PC-9 (cell line): ENCODE results near the gene BCL2L11. TPM values are rescaled to one million over a fixed set of nuclear protein-coding genes. Genes with fewer than 3 reads are reported as not detected.

ENCODE experiments used
- BruUV-seq: library from RNA; stranded (reverse); fragments of 400-500 nt; replicated peaks from 2 replicates; lab custom pipeline; 2021; lab: Mats Ljungman, UMichigan
- CTCF ChIA-PET: fragments of 300-600 bp; sonication (Branson Sonifier 250); formaldehyde crosslinking; loops from one replicate; lab custom pipeline; 2022; ENCODE audit warnings: antibody characterized with exemption; lab: Charles Lee
- POLR2A ChIA-PET: fragments of 300-600 bp; sonication (Branson Sonifier 250); formaldehyde crosslinking; loops from one replicate; lab custom pipeline; 2022; ENCODE audit warnings: antibody characterized with exemption; ENCODE audit not compliant: unreplicated experiment; lab: Charles Lee
- DNase-seq, 2 experiments: peaks; one replicate each; pipeline versions ENCODE4 v3.0.0 to v3.0.0-alpha.2; 2015 to 2022; ENCODE audit warnings: mixed read lengths in 1 of 2
- H2AFZ ChIP-seq: fragments of 200-600 bp; sonication (generic); 2 replicates; pipeline ENCODE4 v1.8.1; 2017; ENCODE audit warnings: antibody characterized with exemption
- H3F3A ChIP-seq: fragments of 200-600 bp; sonication (generic); 2 replicates; pipeline ENCODE4 v1.8.1; 2017; ENCODE audit warnings: antibody characterized with exemption, mild to moderate bottlenecking, low read depth; ENCODE audit not compliant: insufficient read depth
- H3K27ac ChIP-seq: fragments of 200-600 bp; sonication (generic); 2 replicates; pipeline ENCODE4 v1.6.1; 2016; ENCODE audit warnings: mixed run types
- H3K27me3 ChIP-seq: fragments of 200-600 bp; sonication (generic); 2 replicates; pipeline ENCODE4 v1.6.1; 2016; ENCODE audit warnings: low read depth, mixed run types; ENCODE audit not compliant: insufficient read depth
- H3K36me3 ChIP-seq: fragments of 200-600 bp; sonication (generic); 2 replicates; pipeline ENCODE4 v1.6.1; 2016; ENCODE audit warnings: low read depth, mixed run types
- H3K4me1 ChIP-seq: fragments of 200-600 bp; sonication (generic); replicated peaks from 2 replicates; pipeline ENCODE4 v1.6.1; 2016; ENCODE audit warnings: mixed run types; ENCODE audit not compliant: insufficient read depth
- H3K4me2 ChIP-seq: fragments of 200-600 bp; sonication (generic); 2 replicates; pipeline ENCODE4 v1.6.1; 2017; ENCODE audit warnings: mixed run types
- H3K4me3 ChIP-seq: fragments of 200-600 bp; sonication (generic); 2 replicates; pipeline ENCODE4 v1.6.1; 2016; ENCODE audit warnings: mixed run types
- H3K79me2 ChIP-seq: fragments of 200-600 bp; sonication (generic); 2 replicates; pipeline ENCODE4 v1.6.1; 2017; ENCODE audit warnings: low read depth, mixed run types
- H3K9me2 ChIP-seq: fragments of 200-600 bp; sonication (generic); 2 replicates; pipeline ENCODE4 v1.8.1; 2017; ENCODE audit warnings: mild to moderate bottlenecking; ENCODE audit not compliant: insufficient read depth
- H3K9me3 ChIP-seq: fragments of 200-600 bp; sonication (generic); 2 replicates; pipeline ENCODE4 v1.8.1; 2016; ENCODE audit warnings: low read depth; ENCODE audit not compliant: insufficient read depth
- H4K20me1 ChIP-seq: fragments of 200-600 bp; sonication (generic); 2 replicates; pipeline ENCODE4 v1.8.1; 2017; ENCODE audit not compliant: insufficient read depth
- EZH2 ChIP-seq: fragments of 200-600 bp; sonication (generic); IDR thresholded peaks from 2 replicates; pipeline ENCODE4 v1.8.0; 2017; ENCODE audit warnings: antibody characterized with exemption, low read depth
- intact Hi-C: fragments of 100-400 bp; cut with micrococcal nuclease; formaldehyde crosslinking; loops from one replicate; pipeline ENCODE4 v1.10.0; 2022; ENCODE audit not compliant: unreplicated experiment
- total RNA-seq: library from RNA; stranded (reverse); gene quantifications from 2 replicates; pipeline ENCODE4 v1.2.3, GENCODE V29; 2021
- TF ChIP-seq, protein P1 (sequence below): fragments of 200-600 bp; sonication (generic); conservative IDR thresholded peaks from 2 replicates; pipeline ENCODE4 v1.6.1; 2017; ENCODE audit warnings: mixed run types, antibody characterized with exemption, mild to moderate bottlenecking, moderate library complexity

BCL2L11 gene
- total RNA-seq, 1 experiment from 2014 or later = 17.0 TPM

GRCh38 chr2:111138839-111139238 is 18.1 kb downstream of the BCL2L11 start:
- Histone ChIP-seq H2AFZ (no peak overlapping the region), H3K4me2 (no peak overlapping the region), H3F3A (0 out of 2 replicates have a peak, but pooled peaks cover 9% of the 10 kb centered on the region), H4K20me1 (peaks cover under 1% of the 10 kb centered on the region; the same call in 1 of the 2 replicates), H3K4me3 (no peak overlapping the region), H3K79me2 (peaks cover 66% of the 10 kb centered on the region), H3K4me1 (0 out of 2 replicates have a peak, but pooled peaks cover 10% of the 10 kb centered on the region), H3K27me3 (no peaks in the 10 kb centered on the region), H3K9me3 (no peaks in the 10 kb centered on the region), H3K9me2 (no peaks in the 10 kb centered on the region), H3K36me3 (peaks cover 5% of the 10 kb centered on the region; the same call in 1 of the 2 replicates), H3K27ac (no peak overlapping the region)
- no peak for DNase-seq
- ChIA-PET POLR2A (no interaction called here), CTCF (no interaction called here)
- BruUV-seq = no TSS peak
- intact Hi-C loops = no loop called here
- no peak for TF ChIP-seq EZH2
- TF ChIP-seq, protein P1, sequence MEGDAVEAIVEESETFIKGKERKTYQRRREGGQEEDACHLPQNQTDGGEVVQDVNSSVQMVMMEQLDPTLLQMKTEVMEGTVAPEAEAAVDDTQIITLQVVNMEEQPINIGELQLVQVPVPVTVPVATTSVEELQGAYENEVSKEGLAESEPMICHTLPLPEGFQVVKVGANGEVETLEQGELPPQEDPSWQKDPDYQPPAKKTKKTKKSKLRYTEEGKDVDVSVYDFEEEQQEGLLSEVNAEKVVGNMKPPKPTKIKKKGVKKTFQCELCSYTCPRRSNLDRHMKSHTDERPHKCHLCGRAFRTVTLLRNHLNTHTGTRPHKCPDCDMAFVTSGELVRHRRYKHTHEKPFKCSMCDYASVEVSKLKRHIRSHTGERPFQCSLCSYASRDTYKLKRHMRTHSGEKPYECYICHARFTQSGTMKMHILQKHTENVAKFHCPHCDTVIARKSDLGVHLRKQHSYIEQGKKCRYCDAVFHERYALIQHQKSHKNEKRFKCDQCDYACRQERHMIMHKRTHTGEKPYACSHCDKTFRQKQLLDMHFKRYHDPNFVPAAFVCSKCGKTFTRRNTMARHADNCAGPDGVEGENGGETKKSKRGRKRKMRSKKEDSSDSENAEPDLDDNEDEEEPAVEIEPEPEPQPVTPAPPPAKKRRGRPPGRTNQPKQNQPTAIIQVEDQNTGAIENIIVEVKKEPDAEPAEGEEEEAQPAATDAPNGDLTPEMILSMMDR = no peak

DNA sequence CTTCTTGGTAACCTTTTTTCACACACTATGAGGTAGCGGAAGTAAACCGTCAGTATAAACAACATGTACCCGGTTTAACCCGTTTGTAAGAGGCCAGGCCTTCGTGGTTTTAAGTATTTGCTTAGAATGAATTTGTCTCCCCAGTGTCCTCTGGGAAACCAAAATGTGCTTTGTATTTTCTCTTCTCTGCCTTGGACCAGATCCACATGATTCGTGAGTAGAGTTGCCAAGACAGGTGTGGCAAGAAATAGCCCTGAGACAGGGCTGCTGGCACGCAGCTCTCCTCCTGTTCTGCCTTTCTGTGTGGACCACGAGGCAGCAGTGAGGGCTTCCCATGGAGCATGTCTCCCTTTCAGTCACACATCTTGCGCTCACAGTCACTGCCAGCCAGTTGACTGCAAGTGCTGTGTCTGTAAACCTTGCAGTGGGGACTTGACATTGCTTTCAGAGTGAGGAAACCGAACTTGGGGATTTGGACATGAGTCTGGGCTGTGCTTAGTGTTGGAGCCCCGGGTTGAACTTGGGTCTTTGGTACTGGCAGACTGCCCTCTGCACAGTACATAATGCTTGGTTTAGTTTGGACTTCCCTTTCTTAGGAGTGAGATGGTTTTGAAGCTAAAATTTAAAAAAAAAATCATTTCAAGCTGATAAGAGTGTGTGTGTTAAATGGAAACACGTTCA is 19.1 kb downstream of the BCL2L11 start:
- no peak for TF ChIP-seq EZH2
- TF ChIP-seq, protein P1 = no peak
- H3K27me3 ChIP-seq = no peaks in the 10 kb centered on the region
- H3K4me2 ChIP-seq = no peak overlapping the region
- H3K4me1 ChIP-seq = 0 out of 2 replicates have a peak, but pooled peaks cover 10% of the 10 kb centered on the region
- BruUV-seq = no TSS peak
- no peak overlapping the region for H2AFZ ChIP-seq
- H3F3A ChIP-seq = 0 out of 2 replicates have a peak, but pooled peaks cover 9% of the 10 kb centered on the region
- CTCF ChIA-PET = interaction anchor here (0.6 kb wide), 1 partner anchor 113 kb away, joined by 3 read pairs; no protein-coding TSS in a partner anchor
- no peaks in the 10 kb centered on the region; the same call in 1 of the 2 replicates for H4K20me1 ChIP-seq
- peaks cover 57% of the 10 kb centered on the region for H3K79me2 ChIP-seq
- no peak overlapping the region for H3K27ac ChIP-seq
- DNase-seq = peak; percentile 11 to 62
- intact Hi-C loops = no loop called here
- no peaks in the 10 kb centered on the region for H3K9me3 ChIP-seq
- POLR2A ChIA-PET = no interaction called here
- H3K9me2 ChIP-seq = no peaks in the 10 kb centered on the region
- no peak overlapping the region for H3K4me3 ChIP-seq
- H3K36me3 ChIP-seq = peaks cover 10% of the 10 kb centered on the region; the same call in 1 of the 2 replicates

- Histone ChIP-seq H3K9me3 (no peaks in the 10 kb centered on the region), H4K20me1 (no peaks in the 10 kb centered on the region; the same call in 1 of the 2 replicates), H3K27me3 (no peaks in the 10 kb centered on the region), H3K79me2 (peaks cover 46% of the 10 kb centered on the region), H3K36me3 (peaks cover 10% of the 10 kb centered on the region; the same call in 1 of the 2 replicates), H3K9me2 (no peaks in the 10 kb centered on the region), H3K4me1 (0 out of 2 replicates have a peak, but pooled peaks cover 10% of the 10 kb centered on the region), H3F3A (0 out of 2 replicates have a peak, but pooled peaks cover 9% of the 10 kb centered on the region), H3K4me3 (no peak overlapping the region), H3K27ac (no peak overlapping the region), H2AFZ (no peak overlapping the region), H3K4me2 (no peak overlapping the region)
- intact Hi-C loops = no loop called here
- TF ChIP-seq, protein P1 = no peak
- TF ChIP-seq EZH2 = no peak
- DNase-seq = no peak
- ChIA-PET POLR2A (no interaction called here), CTCF (no interaction called here)
- no TSS peak for BruUV-seq
These were observed 20.1 kb downstream of the BCL2L11 start for GRCh38 chr2:111140815-111141214.
